ENCODE measurements around the gene RESF1. TPM values are rescaled to one million over a fixed set of nuclear protein-coding genes. Genes with fewer than 3 reads are reported as not detected.

The RESF1 gene
- total RNA-seq, 2 donors from 2014 or later = 20.8 to 34.2 TPM

DNA sequence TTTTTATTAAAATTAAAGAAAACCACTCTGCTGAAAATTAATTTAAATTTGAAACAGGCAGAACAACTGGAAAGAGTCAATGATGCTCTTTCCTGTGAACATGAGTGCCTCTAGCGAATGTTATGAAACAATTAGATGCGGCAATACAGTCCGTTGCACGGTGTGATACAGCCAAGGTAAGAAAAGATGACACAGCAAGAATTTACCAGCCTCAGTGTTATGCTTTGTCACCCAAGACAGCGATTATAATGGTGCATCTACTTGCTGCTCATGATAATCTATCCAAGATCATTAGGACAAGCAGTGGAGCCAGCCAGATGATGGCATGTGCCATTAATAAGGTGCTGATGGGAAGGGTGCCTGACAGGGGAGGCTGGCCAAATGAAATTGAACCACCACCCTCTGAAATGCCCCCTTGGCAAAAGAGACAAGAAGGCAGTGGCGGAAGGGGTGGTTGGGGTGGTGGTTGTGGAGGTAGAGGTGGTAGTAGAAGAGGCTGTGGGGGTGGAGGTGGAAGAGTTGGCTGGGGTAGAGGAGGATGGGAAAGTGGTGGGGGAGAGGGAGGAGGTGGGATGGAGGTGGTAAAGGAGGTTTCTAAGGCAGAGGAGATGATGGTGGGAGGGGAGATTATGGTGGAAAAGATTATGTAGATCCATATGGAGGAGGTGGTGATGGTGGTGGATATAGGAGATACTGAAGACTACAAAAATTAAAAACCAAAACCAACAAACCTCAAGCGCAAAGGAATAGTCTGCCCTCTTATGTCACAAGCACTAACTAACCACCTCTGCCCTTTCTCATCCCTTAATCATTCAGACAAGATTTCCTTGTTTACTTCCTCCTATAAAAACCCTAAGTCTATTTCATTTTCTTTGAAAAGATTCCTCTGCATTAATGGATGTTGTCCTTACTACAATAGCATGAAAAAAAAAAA, 4.0 kb upstream of the RESF1 start:
- Histone ChIP-seq H3K4me1 (no peaks in the 10 kb centered on the region), H3K27me3 (no peaks in the 10 kb centered on the region), H3K27ac (no peak overlapping the region), H3K9ac (ENCODE audit: low read depth in 2 of 2, low read length in 2 of 2) (no peak overlapping the region), H3K36me3 (no peaks in the 10 kb centered on the region), H3K9me3 (no peaks in the 10 kb centered on the region), H3K4me3 (no peak overlapping the region)
- DNase-seq = no peak
- TF ChIP-seq, protein P1, sequence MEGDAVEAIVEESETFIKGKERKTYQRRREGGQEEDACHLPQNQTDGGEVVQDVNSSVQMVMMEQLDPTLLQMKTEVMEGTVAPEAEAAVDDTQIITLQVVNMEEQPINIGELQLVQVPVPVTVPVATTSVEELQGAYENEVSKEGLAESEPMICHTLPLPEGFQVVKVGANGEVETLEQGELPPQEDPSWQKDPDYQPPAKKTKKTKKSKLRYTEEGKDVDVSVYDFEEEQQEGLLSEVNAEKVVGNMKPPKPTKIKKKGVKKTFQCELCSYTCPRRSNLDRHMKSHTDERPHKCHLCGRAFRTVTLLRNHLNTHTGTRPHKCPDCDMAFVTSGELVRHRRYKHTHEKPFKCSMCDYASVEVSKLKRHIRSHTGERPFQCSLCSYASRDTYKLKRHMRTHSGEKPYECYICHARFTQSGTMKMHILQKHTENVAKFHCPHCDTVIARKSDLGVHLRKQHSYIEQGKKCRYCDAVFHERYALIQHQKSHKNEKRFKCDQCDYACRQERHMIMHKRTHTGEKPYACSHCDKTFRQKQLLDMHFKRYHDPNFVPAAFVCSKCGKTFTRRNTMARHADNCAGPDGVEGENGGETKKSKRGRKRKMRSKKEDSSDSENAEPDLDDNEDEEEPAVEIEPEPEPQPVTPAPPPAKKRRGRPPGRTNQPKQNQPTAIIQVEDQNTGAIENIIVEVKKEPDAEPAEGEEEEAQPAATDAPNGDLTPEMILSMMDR (IDR thresholded peaks at IDR 0.05) = no peak
- intact Hi-C loops (cut with DNase I) = loop anchor here (5.0 kb wide), 1 partner anchor 298 kb away; the partner anchor contains the start of gene ETFBKMT

DNA sequence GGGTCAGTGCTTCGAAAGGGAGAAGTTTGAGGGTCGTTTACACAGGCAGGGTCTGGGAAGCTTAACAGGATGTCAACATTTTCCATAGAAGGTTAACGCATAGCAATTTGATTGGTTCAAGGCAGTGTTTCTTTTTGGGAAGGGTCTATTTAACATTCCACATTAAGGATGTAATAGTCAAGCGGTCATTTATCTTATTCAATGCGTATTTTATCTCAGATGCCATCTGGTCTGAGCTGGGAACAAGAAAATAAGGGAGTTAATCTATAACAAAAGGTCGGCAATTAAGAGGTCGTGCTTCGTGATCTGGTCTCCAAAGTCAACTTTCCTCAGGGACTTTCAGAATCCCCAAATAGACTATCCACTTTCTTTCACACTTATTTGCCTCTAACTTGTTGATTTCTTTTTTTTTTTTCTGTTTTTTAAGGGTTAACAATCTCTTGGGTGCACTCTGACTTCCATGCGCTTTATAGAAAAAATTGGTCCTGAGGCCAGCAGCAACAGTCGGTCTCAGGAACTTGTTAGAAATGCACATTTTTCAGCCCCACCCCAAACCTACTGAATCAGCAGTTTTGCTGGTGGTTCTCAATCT, 550 bp upstream of the RESF1 start:
- Histone ChIP-seq H3K9ac (ENCODE audit: low read depth in 2 of 2, low read length in 2 of 2) (peak overlapping the region; percentile 62 to 85), H3K27me3 (no peaks in the 10 kb centered on the region), H3K36me3 (no peaks in the 10 kb centered on the region), H3K4me3 (peak overlapping the region; percentile 50), H3K9me3 (no peaks in the 10 kb centered on the region), H3K27ac (peak overlapping the region; percentile 87), H3K4me1 (peaks cover 8% of the 10 kb centered on the region)
- intact Hi-C loops (cut with DNase I) = loop anchor here (5.0 kb wide), 1 partner anchor 301 kb away; the partner anchor contains the start of gene ETFBKMT
- DNase-seq = no peak
- TF ChIP-seq, protein P1 (IDR thresholded peaks at IDR 0.05) = no peak

DNA sequence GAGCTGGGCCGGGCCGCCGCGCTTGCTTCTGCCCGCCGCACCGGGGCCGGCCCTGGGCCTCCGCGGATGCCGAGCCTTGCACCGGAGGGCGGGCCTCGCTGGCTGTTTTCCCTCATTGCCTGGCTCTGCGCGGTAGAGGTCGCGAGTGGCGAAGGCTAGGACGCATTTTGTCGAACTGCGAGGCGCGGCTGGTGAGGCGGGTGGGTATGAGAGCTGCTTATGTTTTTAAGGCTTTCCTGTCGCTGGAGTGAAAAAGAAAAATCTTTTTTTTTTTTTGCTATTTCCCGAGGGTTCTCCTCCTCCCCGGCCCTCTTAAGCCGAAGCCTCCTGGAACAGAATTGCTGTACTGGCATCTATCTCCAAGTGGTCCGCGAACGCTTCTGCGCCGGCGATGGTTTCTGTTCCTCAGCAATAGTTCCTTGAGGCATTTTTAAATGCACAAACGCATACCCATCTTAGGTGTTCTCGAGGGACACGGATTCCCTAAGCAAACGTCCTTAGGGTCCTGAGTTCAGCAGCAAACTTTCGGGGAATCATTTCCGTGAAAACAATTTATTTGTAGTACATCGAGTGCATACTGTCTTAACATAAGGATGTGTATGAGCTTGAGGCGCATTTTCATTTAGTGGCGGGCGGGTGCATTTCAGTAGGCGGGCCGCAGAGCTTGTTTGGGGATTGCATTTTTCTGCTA, 631 bp downstream of the RESF1 start:
- peaks cover 8% of the 10 kb centered on the region for H3K4me1 ChIP-seq
- TF ChIP-seq, protein P1 (IDR thresholded peaks at IDR 0.05) = no peak

DNA sequence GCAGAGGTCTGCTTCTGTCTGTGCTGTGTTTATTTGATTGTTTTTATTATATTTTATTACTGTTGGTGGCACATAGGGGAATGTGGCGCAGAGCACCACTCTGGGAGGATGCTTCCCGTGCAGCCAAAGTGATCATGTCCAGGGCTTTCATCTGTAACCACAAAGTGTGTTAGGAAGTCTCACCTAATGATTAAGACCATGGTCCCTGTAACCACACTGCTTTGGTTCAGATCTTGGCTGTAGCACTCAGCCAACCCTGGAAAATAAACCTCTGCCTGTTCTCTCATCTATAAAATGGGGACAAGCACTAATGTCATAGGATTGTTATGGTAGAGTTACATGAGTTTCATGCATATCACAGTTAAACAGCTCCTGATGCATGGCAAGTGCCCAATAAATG, 1.9 kb downstream of the RESF1 start:
- DNase-seq = no peak
- no peaks in the 10 kb centered on the region for H3K9me3 ChIP-seq
- H3K9ac ChIP-seq (ENCODE audit: low read depth in 2 of 2, low read length in 2 of 2) = peak overlapping the region in 1 of 2 donors; percentile 33
- H3K4me3 ChIP-seq = peak overlapping the region; percentile 50
- no peaks in the 10 kb centered on the region for H3K27me3 ChIP-seq
- H3K27ac ChIP-seq = peak overlapping the region; percentile 87
- H3K4me1 ChIP-seq = peaks cover 8% of the 10 kb centered on the region
- H3K36me3 ChIP-seq = no peaks in the 10 kb centered on the region
- TF ChIP-seq, protein P1 (IDR thresholded peaks at IDR 0.05) = no peak
- intact Hi-C loops (cut with DNase I) = loop anchor here (10.0 kb wide), 1 partner anchor 236 kb away; the partner anchor contains the start of gene AMN1

More for the DNA sequence above, 631 bp downstream of the RESF1 start:
- Histone ChIP-seq H3K4me3 (peak overlapping the region; percentile 50), H3K36me3 (no peaks in the 10 kb centered on the region), H3K9me3 (no peaks in the 10 kb centered on the region), H3K27ac (peak overlapping the region; percentile 87), H3K27me3 (no peaks in the 10 kb centered on the region), H3K9ac (ENCODE audit: low read depth in 2 of 2, low read length in 2 of 2) (peak overlapping the region; percentile 85 to 89)
- intact Hi-C loops (cut with DNase I) = loop anchor here (5.0 to 10.0 kb wide), 2 partner anchors 235 to 303 kb away; partner anchors contain the start of genes AMN1 and ETFBKMT
- DNase-seq = peak; percentile 73

DNA sequence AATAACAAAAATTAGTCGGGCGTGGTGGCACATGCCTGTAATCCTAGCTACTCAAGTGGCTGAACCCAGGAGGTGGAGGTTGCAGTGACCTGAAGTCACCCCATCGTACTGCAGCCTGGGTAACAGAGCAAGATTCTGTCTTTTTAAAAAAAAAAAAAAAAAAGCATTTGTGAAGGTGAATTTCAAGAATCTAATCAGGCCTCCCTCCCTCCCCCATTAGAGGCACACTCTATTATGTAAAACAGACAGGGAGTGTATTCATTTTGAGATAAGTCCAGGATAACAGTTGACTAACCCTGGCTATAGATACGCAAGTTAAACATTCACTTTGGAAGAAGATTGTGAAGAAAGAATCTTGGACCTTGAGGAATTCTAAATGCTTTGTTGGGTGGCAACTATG, 2.9 kb downstream of the RESF1 start:
- H3K9ac ChIP-seq (ENCODE audit: low read depth in 2 of 2, low read length in 2 of 2) = no peak overlapping the region
- H3K27me3 ChIP-seq = no peaks in the 10 kb centered on the region
- no peak overlapping the region for H3K27ac ChIP-seq
- intact Hi-C loops (cut with DNase I) = loop anchor here (10.0 kb wide), 1 partner anchor 237 kb away; the partner anchor contains the start of gene AMN1
- no peaks in the 10 kb centered on the region for H3K36me3 ChIP-seq
- peak overlapping the region; percentile 16 for H3K4me3 ChIP-seq
- no peaks in the 10 kb centered on the region for H3K9me3 ChIP-seq
- DNase-seq = no peak
- peaks cover 8% of the 10 kb centered on the region for H3K4me1 ChIP-seq
- TF ChIP-seq, protein P1 (IDR thresholded peaks at IDR 0.05) = no peak
